NCI-H82 treated with DMSO at 0.1 percent for 48 hours (cell line): ENCODE results near the gene STK10.

ENCODE experiments used
- DNase-seq: peaks from one replicate; lab custom pipeline; 2025; ENCODE audit not compliant: unreplicated experiment; lab: John Stamatoyannopoulos, UW

STK10 gene

GRCh38 chr5:171992305-171992704 lies 195.7 kb downstream of the STK10 start:
- DNase-seq: no peak
